Bronchial epithelial cell (primary cell): Measurements from ENCODE around the gene HM13. TPM values are rescaled to one million over a fixed set of nuclear protein-coding genes. Genes with fewer than 3 reads are reported as not detected.
"Not testable (repeated sequence)": the region's sequence is repeated elsewhere in the genome, so short reads cannot be mapped to it uniquely, and the experiment has no call there.

Experiments
- DNase-seq: peaks from one replicate; pipeline ENCODE4 v3.0.0-alpha.2; 2010; ENCODE audit warnings: low read depth
- FAIRE-seq: peaks from 2 replicates; lab custom pipeline; 2011; peaks lifted over from hg19 to GRCh38; lab: Jason Lieb, UNC
- H3K27me3 ChIP-seq: 2 replicates; pipeline ENCODE4 v1.5.1; 2011; ENCODE audit warnings: low read length; ENCODE audit not compliant: control insufficient read depth, insufficient read depth
- H3K36me3 ChIP-seq: 2 replicates; pipeline ENCODE4 v1.5.1; 2011; ENCODE audit warnings: low read length; ENCODE audit not compliant: control insufficient read depth, insufficient read depth
- H3K4me3 ChIP-seq: 2 replicates; pipeline ENCODE4 v1.5.1; 2011; ENCODE audit warnings: mild to moderate bottlenecking, low read depth, low read length, control low read depth
- total RNA-seq: library from RNA; depleted of rRNA; stranded (reverse); fragments of >200 nt; gene quantifications from 2 replicates; pipeline ENCODE4 v1.2.1, GENCODE V29; 2014
- TF ChIP-seq, protein P1 (sequence below): IDR thresholded peaks from 2 replicates; pipeline ENCODE4 v1.5.1; 2011; ENCODE audit warnings: mild to moderate bottlenecking, moderate library complexity, low read length, control low read depth, inconsistent platforms; ENCODE audit not compliant: insufficient read depth, severe bottlenecking

Gene HM13
- total RNA-seq, 1 donor from 2014 or later, result 46.9 TPM

DNA sequence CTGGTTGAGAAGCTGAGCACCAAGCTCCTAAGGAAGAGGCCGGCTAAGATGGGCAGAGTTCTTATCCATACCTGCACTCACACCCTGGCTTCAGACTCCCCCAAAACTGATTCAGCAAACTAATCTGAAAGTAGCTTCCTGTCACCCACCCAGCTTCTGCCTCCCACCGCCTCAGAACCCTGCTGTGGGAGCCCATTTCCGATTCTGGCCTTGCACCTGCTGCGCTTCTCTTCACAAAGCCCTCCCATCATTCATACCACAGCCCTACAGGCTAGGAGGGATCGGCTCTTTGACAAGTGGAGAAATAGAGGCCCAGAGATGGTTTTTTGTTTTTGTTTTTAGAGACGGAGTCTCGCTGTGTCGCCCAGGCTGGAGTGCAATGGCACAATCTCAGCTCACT is 28.7 kb downstream of the HM13 start:
- FAIRE-seq, result no peak
- Histone ChIP-seq H3K36me3 (peaks cover 15% of the 10 kb centered on the region), H3K27me3 (no peaks in the 10 kb centered on the region), H3K4me3 (no peak overlapping the region)
- TF ChIP-seq, protein P1, sequence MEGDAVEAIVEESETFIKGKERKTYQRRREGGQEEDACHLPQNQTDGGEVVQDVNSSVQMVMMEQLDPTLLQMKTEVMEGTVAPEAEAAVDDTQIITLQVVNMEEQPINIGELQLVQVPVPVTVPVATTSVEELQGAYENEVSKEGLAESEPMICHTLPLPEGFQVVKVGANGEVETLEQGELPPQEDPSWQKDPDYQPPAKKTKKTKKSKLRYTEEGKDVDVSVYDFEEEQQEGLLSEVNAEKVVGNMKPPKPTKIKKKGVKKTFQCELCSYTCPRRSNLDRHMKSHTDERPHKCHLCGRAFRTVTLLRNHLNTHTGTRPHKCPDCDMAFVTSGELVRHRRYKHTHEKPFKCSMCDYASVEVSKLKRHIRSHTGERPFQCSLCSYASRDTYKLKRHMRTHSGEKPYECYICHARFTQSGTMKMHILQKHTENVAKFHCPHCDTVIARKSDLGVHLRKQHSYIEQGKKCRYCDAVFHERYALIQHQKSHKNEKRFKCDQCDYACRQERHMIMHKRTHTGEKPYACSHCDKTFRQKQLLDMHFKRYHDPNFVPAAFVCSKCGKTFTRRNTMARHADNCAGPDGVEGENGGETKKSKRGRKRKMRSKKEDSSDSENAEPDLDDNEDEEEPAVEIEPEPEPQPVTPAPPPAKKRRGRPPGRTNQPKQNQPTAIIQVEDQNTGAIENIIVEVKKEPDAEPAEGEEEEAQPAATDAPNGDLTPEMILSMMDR, result no peak
- no peak for DNase-seq

DNA sequence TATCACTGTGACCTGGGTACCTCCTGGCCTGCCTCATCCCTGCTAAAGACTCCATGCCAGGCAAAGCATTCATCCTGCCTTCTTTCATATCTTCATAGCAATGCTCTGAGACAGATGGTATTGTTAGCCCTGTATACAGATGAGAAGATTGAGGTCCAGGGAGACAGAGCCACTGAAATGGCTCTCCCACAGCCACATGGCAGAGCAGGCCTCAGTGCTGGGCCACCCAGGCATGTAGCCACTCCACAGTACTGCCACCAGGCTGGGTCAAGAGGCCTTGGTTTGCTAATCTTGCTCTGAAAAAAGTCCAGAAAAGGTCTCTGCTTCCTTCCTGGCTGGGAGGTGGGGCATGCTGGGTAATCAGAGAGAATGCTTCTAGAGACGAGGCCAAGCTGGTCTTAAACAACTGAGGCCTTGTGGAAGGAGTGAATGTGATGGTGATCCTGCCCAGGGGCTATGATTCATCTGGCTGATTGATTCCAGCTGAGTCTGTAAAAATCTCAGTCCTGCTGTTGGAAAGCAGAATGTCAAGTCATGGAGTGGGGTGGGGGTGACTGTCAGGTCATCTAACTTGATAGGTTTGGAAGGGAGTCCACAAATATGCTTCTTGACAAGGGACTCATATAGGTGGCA is 29.8 kb downstream of the HM13 start:
- TF ChIP-seq, protein P1, result no peak
- DNase-seq (peak; percentile 72), FAIRE-seq (no peak)
- Histone ChIP-seq H3K36me3 (peaks cover 9% of the 10 kb centered on the region), H3K4me3 (no peak overlapping the region), H3K27me3 (no peaks in the 10 kb centered on the region)

DNA sequence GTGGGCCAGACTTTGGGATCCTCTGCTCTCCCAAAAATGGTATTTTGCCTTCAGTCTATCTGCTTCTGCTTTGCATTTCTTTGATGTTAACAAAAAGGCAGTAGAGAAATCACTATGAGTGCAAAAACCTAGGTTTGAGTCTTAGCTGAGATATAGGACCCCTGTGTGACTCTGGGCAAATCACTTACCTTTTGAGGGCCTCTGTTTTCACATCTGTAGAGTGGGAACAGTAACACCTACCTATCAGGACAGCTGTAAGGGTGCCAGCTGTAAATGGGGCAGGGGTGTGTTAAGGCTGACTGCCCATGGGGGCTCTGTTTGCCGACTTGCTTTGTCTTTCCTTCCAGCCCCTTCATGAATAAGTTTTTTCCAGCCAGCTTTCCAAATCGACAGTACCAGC is 30.4 kb downstream of the HM13 start:
- peaks cover 13% of the 10 kb centered on the region for H3K36me3 ChIP-seq
- H3K4me3 ChIP-seq, result no peak overlapping the region
- FAIRE-seq (no peak), DNase-seq (no peak)
- no peaks in the 10 kb centered on the region for H3K27me3 ChIP-seq
- TF ChIP-seq, protein P1, result no peak

DNA sequence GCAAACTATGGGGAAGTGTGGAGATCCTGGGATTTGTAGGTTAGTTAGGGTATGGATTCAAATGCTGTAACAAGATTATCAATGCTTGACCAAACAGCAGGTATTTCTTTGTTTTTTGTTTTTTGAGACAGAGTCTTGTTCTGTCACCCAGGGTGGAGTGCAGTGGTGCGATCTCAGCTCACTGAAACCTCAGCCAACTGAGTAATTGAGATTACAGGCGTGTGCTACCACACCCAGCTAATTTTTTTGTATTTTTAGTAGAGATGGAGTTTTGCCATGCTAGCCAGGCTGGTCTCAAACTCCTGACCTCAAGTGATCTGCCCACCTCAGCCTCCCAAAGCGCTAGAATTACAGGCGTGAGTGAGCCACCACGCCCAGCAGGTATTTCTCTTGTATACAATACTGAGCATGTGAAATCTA is 31.4 kb downstream of the HM13 start:
- peaks cover 19% of the 10 kb centered on the region for H3K36me3 ChIP-seq
- H3K27me3 ChIP-seq, DNase-seq, H3K4me3 ChIP-seq, FAIRE-seq: not testable (repeated sequence)

DNA sequence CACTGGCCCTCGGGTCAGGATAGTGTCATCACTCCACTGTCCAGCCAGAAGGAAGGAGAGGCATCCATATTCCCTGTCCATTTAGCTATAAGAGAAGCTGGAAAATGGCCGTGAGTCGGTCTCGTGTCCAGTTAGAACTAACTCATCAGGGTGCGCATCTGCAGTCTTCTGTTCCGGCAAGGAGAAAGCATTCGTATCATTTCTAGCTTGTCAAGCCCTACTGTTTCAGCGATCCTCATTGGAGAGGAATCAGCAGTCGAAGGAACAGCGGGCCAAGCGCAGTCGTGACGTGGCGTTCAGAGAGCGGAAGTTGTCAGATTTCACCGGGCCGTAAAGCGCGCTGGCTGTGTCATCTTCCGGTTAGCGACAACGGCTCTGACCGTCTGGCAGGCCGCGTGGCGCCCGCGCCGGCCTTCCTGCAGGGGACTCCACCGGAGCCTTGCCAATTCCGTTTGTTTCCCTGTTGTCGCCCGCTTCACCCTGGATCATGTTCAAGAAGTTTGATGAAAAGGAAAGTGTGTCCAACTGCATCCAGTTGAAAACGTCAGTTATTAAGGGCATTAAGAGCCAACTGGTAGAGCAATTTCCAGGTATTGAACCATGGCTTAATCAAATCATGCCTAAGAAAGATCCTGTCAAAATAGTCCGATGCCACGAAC is 32.9 kb downstream of the HM13 start:
- Histone ChIP-seq H3K4me3 (peak overlapping the region; percentile 48), H3K36me3 (peaks cover 26% of the 10 kb centered on the region), H3K27me3 (no peaks in the 10 kb centered on the region)
- DNase-seq, result peak; percentile 76
- TF ChIP-seq, protein P1, result peak; percentile 15
- FAIRE-seq, result no peak

DNA sequence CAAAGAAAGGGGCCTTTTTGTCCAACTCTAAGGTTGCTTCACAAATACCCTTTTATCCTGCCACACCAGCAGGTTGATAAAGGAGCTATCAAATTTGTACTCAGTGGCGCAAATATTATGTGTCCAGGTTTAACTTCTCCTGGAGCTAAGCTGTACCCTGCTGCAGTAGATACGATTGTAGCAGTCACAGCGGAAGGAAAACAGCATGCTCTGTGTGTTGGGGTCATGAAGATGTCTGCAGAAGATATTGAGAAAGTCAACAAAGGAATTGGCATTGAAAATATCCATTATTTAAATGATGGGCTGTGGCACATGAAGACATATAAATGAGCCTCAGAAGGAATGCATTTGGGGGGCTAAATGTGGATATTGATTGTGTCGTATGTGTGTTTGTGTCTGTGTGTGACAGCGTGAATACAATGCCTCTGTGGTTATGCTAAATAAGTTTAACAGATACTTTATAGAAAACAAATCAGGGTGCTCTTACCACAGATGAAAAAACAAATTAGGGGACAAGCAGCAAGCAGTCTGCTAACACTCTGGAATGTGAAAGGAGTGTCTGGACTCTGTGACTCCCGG is 33.6 kb downstream of the HM13 start:
- Histone ChIP-seq H3K27me3 (no peaks in the 10 kb centered on the region), H3K4me3 (peak overlapping the region; percentile 48), H3K36me3 (peaks cover 30% of the 10 kb centered on the region)
- no peak for DNase-seq
- TF ChIP-seq, protein P1, result no peak
- FAIRE-seq, result no peak
